Measurements from ENCODE around the gene UGT2B7.
"Not testable (repeated sequence)": the region's sequence is repeated elsewhere in the genome, so short reads cannot be mapped to it uniquely, and the experiment has no call there.

The UGT2B7 gene

DNA sequence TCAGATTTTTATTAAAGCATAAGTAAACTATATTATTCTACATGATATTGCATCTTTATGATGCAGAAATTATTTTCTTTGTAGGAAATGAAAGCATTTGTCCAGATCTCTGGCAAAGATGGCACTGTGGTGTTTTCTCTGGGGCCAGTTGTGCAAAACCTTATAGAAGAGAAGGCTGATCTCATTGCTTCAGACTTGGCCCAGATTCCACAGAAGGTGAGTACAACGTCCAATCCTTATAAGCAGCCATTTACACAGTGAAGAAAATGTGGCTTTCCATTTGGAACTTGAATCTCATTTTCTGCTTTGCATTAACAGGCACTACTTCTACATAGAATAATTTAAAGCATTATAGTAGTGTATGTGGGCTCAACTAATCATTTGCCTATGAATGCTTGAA lies 6.9 kb upstream of the UGT2B7 start:
- DNase-seq: no peak

DNA sequence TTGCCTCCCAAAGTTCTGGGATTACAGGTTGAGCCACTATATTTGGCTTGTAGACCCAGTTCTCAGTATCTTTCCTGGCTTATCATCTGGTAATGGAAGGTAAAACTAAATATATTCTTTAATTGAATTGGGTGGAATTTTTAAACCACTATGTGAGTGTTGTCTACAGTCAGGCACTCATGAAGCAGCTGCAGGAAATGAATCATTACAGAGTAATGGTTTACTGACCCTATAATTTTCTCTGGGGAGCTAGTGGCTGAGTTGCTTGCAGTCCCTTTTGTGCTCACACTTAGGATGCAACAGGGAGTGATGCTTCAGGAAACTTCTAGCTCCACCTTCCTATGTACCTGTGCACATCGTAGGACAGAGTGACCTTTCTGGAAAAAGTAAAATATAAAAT lies 4.1 kb upstream of the UGT2B7 start:
- no peak for DNase-seq

- no peak for DNase-seq
Observed at GRCh38 chr4:69092980-69093568, 3.2 kb upstream of the UGT2B7 start.

DNA sequence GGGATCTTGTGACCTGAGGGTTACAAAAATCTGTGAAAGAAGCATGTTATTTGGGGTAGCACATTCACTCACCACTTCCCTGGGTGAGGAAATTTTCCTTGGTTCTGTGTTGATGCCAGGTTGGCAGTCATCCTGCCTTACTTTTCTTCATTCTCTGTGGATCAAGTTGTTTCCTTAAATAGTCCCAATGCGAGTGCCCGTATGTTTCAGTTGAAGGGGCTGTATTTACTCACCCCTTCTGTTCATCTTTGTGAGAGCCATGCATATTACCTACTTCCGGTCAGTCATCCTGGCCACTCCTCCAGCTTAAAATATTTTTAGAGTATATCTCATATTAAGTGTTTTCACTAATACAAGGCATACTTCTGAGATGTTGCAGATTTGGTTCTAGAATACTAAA lies 2.6 kb upstream of the UGT2B7 start:
- no peak for DNase-seq

DNA sequence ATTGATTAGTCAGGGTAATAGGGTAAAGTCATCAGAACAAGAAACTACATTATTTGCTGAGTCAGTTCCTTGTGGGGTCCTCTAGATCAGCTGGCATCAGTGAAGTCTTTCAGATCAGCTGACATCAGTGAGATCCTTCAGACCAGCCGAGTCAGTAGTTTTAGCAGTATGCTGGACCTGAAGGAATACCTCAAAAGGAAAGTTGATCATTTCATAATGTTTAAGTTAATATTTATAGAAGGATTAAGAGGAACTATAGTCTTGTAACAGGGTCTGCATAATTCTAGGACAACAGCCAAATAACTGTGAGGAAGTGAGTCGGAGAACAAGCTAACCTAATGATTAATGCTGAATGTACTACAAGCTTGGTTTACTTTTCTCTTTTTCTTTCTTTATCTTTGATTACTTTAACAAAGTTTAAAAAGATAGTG lies 958 bp upstream of the UGT2B7 start:
- DNase-seq: no peak

DNA sequence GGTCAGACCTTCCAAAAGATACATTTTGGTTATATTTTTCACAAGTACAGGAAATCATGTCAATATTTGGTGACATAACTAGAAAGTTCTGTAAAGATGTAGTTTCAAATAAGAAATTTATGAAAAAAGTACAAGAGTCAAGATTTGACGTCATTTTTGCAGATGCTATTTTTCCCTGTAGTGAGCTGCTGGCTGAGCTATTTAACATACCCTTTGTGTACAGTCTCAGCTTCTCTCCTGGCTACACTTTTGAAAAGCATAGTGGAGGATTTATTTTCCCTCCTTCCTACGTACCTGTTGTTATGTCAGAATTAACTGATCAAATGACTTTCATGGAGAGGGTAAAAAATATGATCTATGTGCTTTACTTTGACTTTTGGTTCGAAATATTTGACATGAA lies 536 bp downstream of the UGT2B7 start:
- DNase-seq: no peak

DNA sequence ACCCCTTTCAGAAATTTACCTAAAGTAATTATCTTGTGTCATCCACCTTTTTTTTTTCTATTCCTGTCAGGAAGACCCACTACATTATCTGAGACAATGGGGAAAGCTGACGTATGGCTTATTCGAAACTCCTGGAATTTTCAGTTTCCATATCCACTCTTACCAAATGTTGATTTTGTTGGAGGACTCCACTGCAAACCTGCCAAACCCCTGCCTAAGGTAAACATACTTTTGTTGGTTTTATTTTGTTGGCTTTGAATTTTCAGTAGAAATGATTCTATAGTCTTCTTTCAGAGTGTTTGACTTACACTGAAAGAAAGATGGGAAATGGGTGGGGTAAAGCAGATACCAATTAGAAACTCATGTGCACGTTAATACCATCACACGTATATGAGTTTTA lies 2.2 kb downstream of the UGT2B7 start:
- no peak for DNase-seq

- no peak for DNase-seq
Observed at GRCh38 chr4:69099910-69100309, 3.6 kb downstream of the UGT2B7 start.

GRCh38 chr4:69102668-69103067 lies 6.4 kb downstream of the UGT2B7 start:
- not testable (repeated sequence) for DNase-seq

- no peak for DNase-seq
Observed at GRCh38 chr4:69104719-69105275, 8.5 kb downstream of the UGT2B7 start.

- not testable (repeated sequence) for DNase-seq
Observed at GRCh38 chr4:69115151-69115850, 19.0 kb downstream of the UGT2B7 start.

GRCh38 chr4:69115851-69116213 lies 19.6 kb downstream of the UGT2B7 start:
- DNase-seq: no peak

DNA sequence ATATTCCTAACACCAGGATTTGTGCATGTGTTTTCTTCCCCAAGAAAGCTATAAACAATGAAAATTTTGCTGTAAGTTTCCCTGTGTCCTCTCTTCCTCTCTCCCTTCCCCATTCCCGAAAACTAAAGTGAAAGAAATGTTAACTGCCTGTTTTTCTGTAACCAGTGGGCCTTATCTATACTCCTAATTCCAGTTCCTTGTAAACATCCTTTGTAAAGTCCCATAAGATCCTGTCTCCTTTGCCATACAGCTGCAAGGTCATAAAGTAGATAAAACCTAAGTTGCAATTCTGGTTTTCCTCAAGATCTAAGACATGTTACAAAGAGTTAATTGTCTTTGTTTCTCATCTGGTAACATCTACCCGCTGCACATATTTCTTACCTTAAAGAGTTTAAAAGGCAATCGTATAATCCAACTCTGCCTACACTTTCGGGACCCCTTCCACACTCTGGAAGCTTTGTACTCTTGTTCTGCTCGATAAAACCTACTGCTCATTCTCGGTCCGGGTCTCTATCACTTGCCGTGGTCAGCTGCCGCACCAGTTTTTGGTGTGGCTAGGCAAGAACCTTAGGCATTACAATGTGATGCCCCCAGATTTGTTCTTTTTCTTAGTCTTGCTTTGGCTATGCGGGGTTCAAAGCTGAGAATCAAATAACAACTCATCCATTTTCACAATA lies 20.5 kb downstream of the UGT2B7 start:
- no peak for DNase-seq

GRCh38 chr4:69120870-69121269 lies 24.6 kb downstream of the UGT2B7 start:
- DNase-seq: no peak

DNA sequence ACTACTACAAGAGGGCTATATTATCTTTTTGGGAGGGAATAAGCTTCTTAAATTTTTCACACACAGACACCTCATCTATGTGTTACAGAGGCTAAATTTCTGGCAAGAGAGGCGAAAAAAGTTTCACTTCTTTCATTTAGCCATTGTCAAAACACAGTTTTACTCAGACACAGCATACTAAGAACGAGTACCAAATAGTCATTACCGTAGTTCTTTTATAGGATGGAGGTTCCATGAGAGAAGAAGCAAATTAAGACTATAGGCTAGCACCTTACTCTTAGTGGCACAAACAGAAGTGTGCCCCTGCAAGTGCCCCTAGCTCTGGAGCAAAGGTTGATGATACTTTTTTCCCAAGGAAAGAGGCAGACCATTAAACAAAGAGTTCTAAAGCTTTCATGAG lies 26.2 kb downstream of the UGT2B7 start:
- no peak for DNase-seq

GRCh38 chr4:69124941-69125340 lies 28.7 kb downstream of the UGT2B7 start:
- no peak for DNase-seq

GRCh38 chr4:69126024-69126423 lies 29.8 kb downstream of the UGT2B7 start:
- DNase-seq: no peak

- DNase-seq: no peak
Observed at GRCh38 chr4:69133993-69134392, 37.7 kb downstream of the UGT2B7 start.

DNA sequence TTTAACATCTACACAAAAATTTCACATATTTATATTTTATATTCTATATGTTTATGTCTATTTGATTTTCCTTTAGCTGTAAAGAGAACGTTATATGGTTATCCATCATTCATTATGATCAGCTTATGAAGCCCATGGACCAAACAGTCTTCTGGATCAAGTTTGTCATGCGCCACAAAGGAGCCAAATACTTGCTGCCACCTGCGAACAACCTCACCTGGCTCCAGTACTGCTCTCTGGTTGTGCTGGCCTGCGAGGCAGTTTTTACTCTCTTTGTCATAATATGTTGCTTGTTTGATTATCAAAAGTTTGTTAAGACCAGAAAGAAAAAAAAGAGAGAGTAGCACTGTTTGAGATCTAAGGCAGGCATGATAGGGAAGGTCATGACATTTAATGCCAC lies 38.2 kb downstream of the UGT2B7 start:
- no peak for DNase-seq

GRCh38 chr4:69141320-69141719 lies 45.0 kb downstream of the UGT2B7 start:
- no peak for DNase-seq

GRCh38 chr4:69147334-69147733 lies 51.1 kb downstream of the UGT2B7 start:
- DNase-seq: no peak

- DNase-seq: no peak
Observed at GRCh38 chr4:69154021-69154420, 57.7 kb downstream of the UGT2B7 start.

- no peak for DNase-seq
Observed at GRCh38 chr4:69156913-69157312, 60.6 kb downstream of the UGT2B7 start.

All from stimulated activated CD4-positive, alpha-beta T cell treated with anti-CD3 and anti-CD28 coated beads, Interleukin-4, amount 100 ng/mL, for 24 hours (primary cell).